H1 (cell line): ENCODE measurements around the gene PCNA. TPM values are rescaled to one million over a fixed set of nuclear protein-coding genes. Genes with fewer than 3 reads are reported as not detected.

Experiments used
- CTCF ChIA-PET: fragments of 300-600 bp; sonication (Branson Sonifier 250); formaldehyde crosslinking; loops from one replicate; lab custom pipeline; 2021; ENCODE audit not compliant: partially characterized antibody; lab: Charles Lee
- POLR2A ChIA-PET: fragments of 300-600 bp; sonication (Branson Sonifier 250); formaldehyde crosslinking; loops from one replicate; lab custom pipeline; 2021; ENCODE audit warnings: inconsistent platforms; ENCODE audit not compliant: partially characterized antibody; lab: Charles Lee
- DNase-seq, 2 experiments: peaks; one replicate each; pipeline versions ENCODE4 v3.0.0 to v3.0.0-alpha.2; 2010 to 2022; ENCODE audit warnings: low spot score in 2 of 2, low read depth in 1 of 2, mixed read lengths in 1 of 2
- FAIRE-seq: peaks from 2 replicates; lab custom pipeline; 2011; peaks lifted over from hg19 to GRCh38; lab: Jason Lieb, UNC
- H2AFZ ChIP-seq: 2 replicates; pipeline ENCODE4 v1.8.1; 2012; ENCODE audit warnings: low read length, inconsistent platforms
- H2AK5ac ChIP-seq: 2 replicates; pipeline ENCODE4 v1.6.1; 2013; ENCODE audit warnings: low read depth, low read length
- H2BK120ac ChIP-seq: replicated peaks from 2 replicates; pipeline ENCODE3; 2013; ENCODE audit warnings: low read depth, low read length, inconsistent platforms
- H2BK12ac ChIP-seq: 2 replicates; pipeline ENCODE4 v1.6.1; 2013; ENCODE audit warnings: low read depth, low read length
- H2BK15ac ChIP-seq: 2 replicates; pipeline ENCODE4 v1.6.1; 2013; ENCODE audit warnings: low read length
- H2BK20ac ChIP-seq: 2 replicates; pipeline ENCODE4 v1.6.1; 2013; ENCODE audit warnings: low read length
- H2BK5ac ChIP-seq: 2 replicates; pipeline ENCODE4 v1.6.1; 2013; ENCODE audit warnings: low read depth, low read length
- H3K14ac ChIP-seq: 2 replicates; pipeline ENCODE4 v1.6.1; 2013; ENCODE audit warnings: inconsistent platforms; ENCODE audit not compliant: insufficient read length
- H3K18ac ChIP-seq: 2 replicates; pipeline ENCODE4 v1.6.1; 2013; ENCODE audit warnings: low read length; ENCODE audit errors: extremely low read depth
- H3K23ac ChIP-seq: 2 replicates; pipeline ENCODE4 v1.6.1; 2013; ENCODE audit warnings: inconsistent platforms; ENCODE audit not compliant: insufficient read length
- H3K23me2 ChIP-seq: 2 replicates; pipeline ENCODE4 v1.6.1; 2013; ENCODE audit warnings: low read depth, low read length
- H3K27ac ChIP-seq: 2 replicates; pipeline ENCODE4 v1.6.1; 2011; ENCODE audit warnings: low read depth, low read length, inconsistent platforms
- H3K27me3 ChIP-seq, 4 experiments: replicated peaks in 1 of 4; 1 replicate in 1 of 4; 2 replicates in 3 of 4; pipeline versions ENCODE4 v1.6.1 to v1.8.1; 2011 to 2013; ENCODE audit warnings: low read length in 3 of 4, mild to moderate bottlenecking in 3 of 4, inconsistent platforms in 2 of 4, mixed read lengths in 2 of 4, moderate library complexity in 1 of 4; ENCODE audit not compliant: control insufficient read depth in 3 of 4, insufficient read depth in 3 of 4; ENCODE audit errors: extremely low read depth in 1 of 4
- H3K36me3 ChIP-seq, 4 experiments: 2 replicates each; pipeline versions ENCODE4 v1.6.1 to v1.8.1; 2011 to 2013; ENCODE audit warnings: mild to moderate bottlenecking in 4 of 4, low read length in 3 of 4, moderate library complexity in 2 of 4, control low read depth in 1 of 4, inconsistent platforms in 1 of 4; ENCODE audit not compliant: insufficient read depth in 4 of 4, control insufficient read depth in 2 of 4
- H3K4ac ChIP-seq: replicated peaks from 2 replicates; pipeline ENCODE3; 2013; ENCODE audit warnings: low read length, low read depth, mixed read lengths, inconsistent platforms; ENCODE audit not compliant: insufficient read length
- H3K4me1 ChIP-seq, 4 experiments: replicated peaks in 1 of 4; 1 replicate in 1 of 4; 2 replicates in 3 of 4; pipeline versions ENCODE4 v1.6.1 to v1.8.1; 2011 to 2013; ENCODE audit warnings: low read length in 3 of 4, inconsistent platforms in 2 of 4, mixed read lengths in 1 of 4; ENCODE audit not compliant: insufficient read depth in 4 of 4, control insufficient read depth in 3 of 4
- H3K4me2 ChIP-seq, 2 experiments: 2 replicates each; pipeline versions ENCODE4 v1.6.1 to v1.8.1; 2011 to 2013; ENCODE audit warnings: low read depth in 2 of 2, low read length in 2 of 2, control low read depth in 1 of 2, inconsistent platforms in 1 of 2, mild to moderate bottlenecking in 1 of 2; ENCODE audit not compliant: insufficient read depth in 1 of 2
- H3K4me3 ChIP-seq, 4 experiments: fragments of 200-600, 300-600 bp in 1 of 4; sonication (generic), shearing (Covaris generic), sonication (Bioruptor Twin) in 1 of 4; 2 replicates each; pipeline versions ENCODE4 v1.5.1 to v1.8.1; 2011 to 2016; ENCODE audit warnings: low read length in 4 of 4, low read depth in 3 of 4, control low read depth in 2 of 4, inconsistent platforms in 2 of 4, mild to moderate bottlenecking in 2 of 4, mixed read lengths in 1 of 4, moderate library complexity in 1 of 4; ENCODE audit not compliant: insufficient read depth in 2 of 4; ENCODE audit errors: extremely low read depth in 1 of 4
- H3K56ac ChIP-seq: replicated peaks from 2 replicates; pipeline ENCODE3; 2013; ENCODE audit warnings: low read depth, mild to moderate bottlenecking, mixed read lengths, low read length, inconsistent platforms; ENCODE audit not compliant: insufficient read length
- H3K79me1 ChIP-seq: 2 replicates; pipeline ENCODE4 v1.6.1; 2013; ENCODE audit warnings: low read depth, low read length, control low read depth
- H3K79me2 ChIP-seq, 2 experiments: 2 replicates each; pipeline versions ENCODE4 v1.6.1 to v1.8.1; 2012 to 2013; ENCODE audit warnings: low read length in 2 of 2, mild to moderate bottlenecking in 2 of 2, inconsistent platforms in 1 of 2; ENCODE audit not compliant: insufficient read depth in 2 of 2, control insufficient read depth in 1 of 2
- H3K9ac ChIP-seq, 4 experiments: replicated peaks in 1 of 4; 1 replicate in 1 of 4; 2 replicates in 3 of 4; pipeline versions ENCODE4 v1.6.1 to v1.8.1; 2011 to 2013; ENCODE audit warnings: low read depth in 3 of 4, low read length in 3 of 4, control low read depth in 2 of 4, mild to moderate bottlenecking in 2 of 4, moderate library complexity in 2 of 4, inconsistent platforms in 1 of 4; ENCODE audit errors: extremely low read depth in 1 of 4
- H3K9me3 ChIP-seq, 2 experiments: 2 replicates each; pipeline versions ENCODE4 v1.6.1 to v1.8.1; 2012 to 2013; ENCODE audit warnings: mild to moderate bottlenecking in 2 of 2, moderate library complexity in 2 of 2, control low read depth in 1 of 2, inconsistent platforms in 1 of 2, low read depth in 1 of 2, low read length in 1 of 2, mixed read lengths in 1 of 2; ENCODE audit not compliant: insufficient read depth in 2 of 2
- H4K20me1 ChIP-seq, 2 experiments: replicated peaks in 1 of 2; 2 replicates each; pipeline versions ENCODE3 to v1.8.1; 2011 to 2013; ENCODE audit warnings: inconsistent platforms in 2 of 2, low read length in 2 of 2, mild to moderate bottlenecking in 1 of 2; ENCODE audit not compliant: insufficient read depth in 2 of 2, control insufficient read depth in 1 of 2
- H4K5ac ChIP-seq: 2 replicates; pipeline ENCODE4 v1.6.1; 2013; ENCODE audit warnings: low read length, low read depth, mixed read lengths, inconsistent platforms; ENCODE audit not compliant: insufficient read length
- H4K8ac ChIP-seq: 2 replicates; pipeline ENCODE4 v1.8.0; 2013; ENCODE audit warnings: mild to moderate bottlenecking, moderate library complexity, low read length, inconsistent platforms; ENCODE audit not compliant: insufficient read depth; ENCODE audit errors: extremely low read depth
- H4K91ac ChIP-seq: replicated peaks from 2 replicates; pipeline ENCODE3; 2013; ENCODE audit warnings: low read length, mixed read lengths, inconsistent platforms; ENCODE audit not compliant: insufficient read length
- TAF1 ChIP-seq: IDR thresholded peaks from 2 replicates; pipeline ENCODE4 v1.6.1; 2011; ENCODE audit warnings: mild to moderate bottlenecking, low read depth, low read length
- YY1 ChIP-seq: IDR thresholded peaks from 2 replicates; pipeline ENCODE4 v1.6.1; 2011; ENCODE audit warnings: low read depth, mild to moderate bottlenecking, low read length
- WGBS, 2 experiments: shearing (Covaris generic) in 1 of 2; methylation state at CpG; one replicate each; pipeline versions ENCODE4 v1.1.6 to v1.1.7; 2013 to 2015; ENCODE audit warnings: low lambda C conversion rate in 2 of 2, mixed read lengths in 2 of 2, inconsistent platforms in 1 of 2, low coverage in 1 of 2, missing lambda C conversion rate in 1 of 2; ENCODE audit not compliant: insufficient replicate concordance in 2 of 2, insufficient coverage in 1 of 2, insufficient read length in 1 of 2; ENCODE audit errors: extremely low coverage in 1 of 2, missing lambda C conversion rate in 1 of 2; 5-methylcytosine and 5-hydroxymethylcytosine counted together
- polyA plus RNA-seq, 7 experiments: library from polyadenylated mRNA; depleted of rRNA in 3 of 7; stranded (reverse) in 5 of 7; unstranded in 2 of 7; fragments of >200 nt in 5 of 7; fragments of 200-250 nt in 2 of 7; gene quantifications; 1 replicate in 5 of 7; 2 replicates in 1 of 7; 4 replicates in 1 of 7; pipeline versions ENCODE4 v1.2.1 to v1.2.3, GENCODE V29; 2011 to 2013; ENCODE audit warnings: missing spikeins in 2 of 7, mixed read lengths in 2 of 7
- total RNA-seq: library from RNA; stranded (reverse); fragmentation: NEBNext Ultra II Directional; extraction: Animal tissue kit (Norgen Biotek cat#: 25700); gene quantifications from 2 replicates; pipeline ENCODE4 v1.2.1, GENCODE V29; 2021

Gene PCNA
- total and polyA plus RNA-seq, 2 of the 8 experiments (the other 6 are each of a cell fraction or from before 2014, with no cell fraction given): 290 to 737 TPM

DNA sequence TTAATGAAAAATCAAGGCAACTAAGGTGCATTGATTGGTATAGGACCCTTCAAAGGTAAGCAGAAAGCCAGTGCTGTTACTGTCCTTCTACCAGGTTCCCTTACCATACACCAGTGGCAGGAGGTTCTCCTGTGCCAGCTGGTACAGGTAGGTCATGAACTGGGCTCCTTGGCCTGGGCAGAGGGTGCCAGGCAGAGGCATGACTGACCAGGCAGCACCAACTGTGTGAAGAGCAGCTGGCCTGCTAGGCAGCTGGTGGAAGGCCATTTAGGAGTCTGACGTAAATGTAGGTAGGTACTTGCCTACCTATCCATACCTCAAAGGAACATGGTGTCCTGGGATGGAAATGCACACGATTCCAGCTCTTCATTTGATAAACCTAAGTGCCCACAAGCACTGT is 23.3 kb downstream of the PCNA start:
- no peak overlapping the region for H3K23ac ChIP-seq
- DNase-seq (no peak), FAIRE-seq (no peak)
- no peak overlapping the region for H2BK20ac ChIP-seq
- H3K9ac ChIP-seq: no peak overlapping the region
- H4K8ac ChIP-seq: no peak overlapping the region
- H2BK12ac ChIP-seq: no peak overlapping the region
- H2BK120ac ChIP-seq: no peak overlapping the region
- no peaks in the 10 kb centered on the region for H3K79me2 ChIP-seq
- no peak overlapping the region for H2AFZ ChIP-seq
- H3K56ac ChIP-seq: no peak overlapping the region
- no peak overlapping the region for H3K4me3 ChIP-seq
- H3K27ac ChIP-seq: no peak overlapping the region
- H2BK15ac ChIP-seq: no peak overlapping the region
- TF ChIP-seq TAF1 (no peak), YY1 (no peak)
- H2BK5ac ChIP-seq: no peak overlapping the region
- ChIA-PET CTCF (interaction anchor here (1.2 kb wide), 2 partner anchors 15 to 97 kb away, joined by 3 read pairs; no protein-coding TSS in a partner anchor), POLR2A (interaction anchor here (1.1 to 4.3 kb wide), 3 partner anchors 14 to 23 kb away, joined by 3 to 16 read pairs (median 11); partner anchors contain the start of gene PCNA)
- no peak overlapping the region for H4K5ac ChIP-seq
- peaks cover 0 to 26% (median 15%) of the 10 kb centered on the region in 4 experiments for H3K36me3 ChIP-seq
- H3K14ac ChIP-seq: no peak overlapping the region
- H3K23me2 ChIP-seq: no peaks in the 10 kb centered on the region
- peaks cover 0 to 2% of the 10 kb centered on the region in 2 experiments for H4K20me1 ChIP-seq
- no peaks in the 10 kb centered on the region for H3K4me1 ChIP-seq
- no peaks in the 10 kb centered on the region for H3K9me3 ChIP-seq
- H3K4me2 ChIP-seq: no peak overlapping the region
- no peak overlapping the region for H3K18ac ChIP-seq
- 89% methylated on average over 2 of the region's 2 CpGs; no CpG with 5 or more reads in 1 of the 2 experiments for WGBS, 2 experiments
- H3K4ac ChIP-seq: no peak overlapping the region
- H3K27me3 ChIP-seq: no peaks in the 10 kb centered on the region
- H2AK5ac ChIP-seq: no peak overlapping the region
- no peak overlapping the region for H4K91ac ChIP-seq
- no peaks in the 10 kb centered on the region for H3K79me1 ChIP-seq
